Muscle layer of colon (tissue), 2 donors: ENCODE data around the gene CXCL9.
A peak's percentile ranks its signal among the peaks of the same experiment; 100 is the strongest.

Source experiments
- H3K27ac ChIP-seq: one replicate; pipeline ENCODE4 v1.7.0; 2013; ENCODE audit warnings: low read depth, mild to moderate bottlenecking, low read length, moderate library complexity
- H3K27me3 ChIP-seq, 2 donors: one replicate each; pipeline ENCODE4 v1.7.0; 2013; ENCODE audit warnings: low read length in 2 of 2, mild to moderate bottlenecking in 2 of 2; ENCODE audit not compliant: insufficient read depth in 2 of 2, control insufficient read depth in 1 of 2
- H3K36me3 ChIP-seq: one replicate; pipeline ENCODE4 v1.7.0; 2013; ENCODE audit warnings: mild to moderate bottlenecking, low read length; ENCODE audit not compliant: insufficient read depth
- H3K4me1 ChIP-seq: one replicate; pipeline ENCODE4 v1.7.0; 2013; ENCODE audit warnings: mild to moderate bottlenecking, low read length; ENCODE audit not compliant: insufficient read depth
- H3K4me3 ChIP-seq, 2 donors: one replicate each; pipeline ENCODE4 v1.7.0; 2013; ENCODE audit warnings: low read length in 2 of 2, low read depth in 1 of 2, mild to moderate bottlenecking in 1 of 2, moderate library complexity in 1 of 2
- H3K9ac ChIP-seq: one replicate; pipeline ENCODE4 v1.7.0; 2013; ENCODE audit warnings: low read length
- H3K9me3 ChIP-seq: one replicate; pipeline ENCODE4 v1.7.0; 2013; ENCODE audit warnings: mild to moderate bottlenecking, low read length
- donor health status: abdominal sarcoma.
- donor health status: Adenocarcinoma of cecum.

The CXCL9 gene

GRCh38 chr4:76035141-76035540 is 27.8 kb upstream of the CXCL9 start:
- Histone ChIP-seq H3K4me3 (no peak overlapping the region), H3K27me3 (no peaks in the 10 kb centered on the region), H3K4me1 (no peaks in the 10 kb centered on the region), H3K9ac (no peak overlapping the region), H3K36me3 (no peaks in the 10 kb centered on the region), H3K27ac (no peak overlapping the region), H3K9me3 (no peaks in the 10 kb centered on the region)

GRCh38 chr4:76029300-76029699 is 22.0 kb upstream of the CXCL9 start:
- no peaks in the 10 kb centered on the region for H3K36me3 ChIP-seq

GRCh38 chr4:76028350-76028765 is 21.0 kb upstream of the CXCL9 start:
- H3K27ac ChIP-seq: no peak overlapping the region
- H3K4me3 ChIP-seq: peak overlapping the region in 1 of 2 donors; percentile 18
- H3K4me1 ChIP-seq: peaks cover 2% of the 10 kb centered on the region
- no peak overlapping the region for H3K9ac ChIP-seq
- H3K36me3 ChIP-seq: no peaks in the 10 kb centered on the region
- H3K27me3 ChIP-seq: no peaks in the 10 kb centered on the region
- no peaks in the 10 kb centered on the region for H3K9me3 ChIP-seq

More at GRCh38 chr4:76029300-76029699, 22.0 kb upstream of the CXCL9 start:
- no peak overlapping the region for H3K27ac ChIP-seq
- no peaks in the 10 kb centered on the region for H3K4me1 ChIP-seq
- no peaks in the 10 kb centered on the region for H3K9me3 ChIP-seq
- H3K4me3 ChIP-seq: no peak overlapping the region
- H3K27me3 ChIP-seq: no peaks in the 10 kb centered on the region
- no peak overlapping the region for H3K9ac ChIP-seq

GRCh38 chr4:76024065-76024464 is 16.8 kb upstream of the CXCL9 start:
- Histone ChIP-seq H3K36me3 (no peaks in the 10 kb centered on the region), H3K27ac (no peak overlapping the region), H3K27me3 (no peaks in the 10 kb centered on the region), H3K9ac (no peak overlapping the region), H3K9me3 (no peaks in the 10 kb centered on the region), H3K4me1 (peaks cover 3% of the 10 kb centered on the region), H3K4me3 (no peak overlapping the region)

GRCh38 chr4:76023389-76023788 is 16.1 kb upstream of the CXCL9 start, which contains the start of gene CXCL10:
Gene CXCL10, minus strand, starts transcription at chr4:76023497. Its CDS starts 66 bp downstream, at chr4:76023431.
- H3K9me3 ChIP-seq: no peaks in the 10 kb centered on the region
- no peak within 1 kb of the TSS for H3K27ac ChIP-seq
- H3K4me1 ChIP-seq: peaks cover 3% of the 10 kb centered on the region
- H3K4me3 ChIP-seq: no peak within 1 kb of the TSS
- H3K36me3 ChIP-seq: no peaks in the 10 kb centered on the region
- H3K9ac ChIP-seq: no peak within 1 kb of the TSS
- no peaks in the 10 kb centered on the region for H3K27me3 ChIP-seq

- Histone ChIP-seq H3K9me3 (no peaks in the 10 kb centered on the region), H3K36me3 (no peaks in the 10 kb centered on the region), H3K27ac (no peak overlapping the region), H3K27me3 (no peaks in the 10 kb centered on the region), H3K4me3 (no peak overlapping the region), H3K9ac (no peak overlapping the region), H3K4me1 (peaks cover 3% of the 10 kb centered on the region)
These were observed 15.4 kb upstream of the CXCL9 start for GRCh38 chr4:76022677-76023076.

- H3K27ac ChIP-seq: no peak overlapping the region
- H3K9ac ChIP-seq: no peak overlapping the region
- H3K27me3 ChIP-seq: no peaks in the 10 kb centered on the region
- no peak overlapping the region for H3K4me3 ChIP-seq
- H3K36me3 ChIP-seq: no peaks in the 10 kb centered on the region
- peaks cover 3% of the 10 kb centered on the region for H3K4me1 ChIP-seq
- H3K9me3 ChIP-seq: no peaks in the 10 kb centered on the region
These were observed 14.7 kb upstream of the CXCL9 start for GRCh38 chr4:76022031-76022430.

GRCh38 chr4:76017056-76017686 is 9.9 kb upstream of the CXCL9 start:
- H3K27ac ChIP-seq: no peak overlapping the region
- no peak overlapping the region for H3K4me3 ChIP-seq
- no peaks in the 10 kb centered on the region for H3K27me3 ChIP-seq
- H3K36me3 ChIP-seq: no peaks in the 10 kb centered on the region
- H3K4me1 ChIP-seq: peaks cover 7% of the 10 kb centered on the region
- H3K9me3 ChIP-seq: no peaks in the 10 kb centered on the region
- no peak overlapping the region for H3K9ac ChIP-seq

- no peak overlapping the region for H3K9ac ChIP-seq
- no peak overlapping the region for H3K27ac ChIP-seq
- H3K36me3 ChIP-seq: no peaks in the 10 kb centered on the region
- no peak overlapping the region for H3K4me3 ChIP-seq
- H3K4me1 ChIP-seq: peaks cover 10% of the 10 kb centered on the region
- H3K27me3 ChIP-seq: no peaks in the 10 kb centered on the region
- H3K9me3 ChIP-seq: no peaks in the 10 kb centered on the region
These were observed 9.1 kb upstream of the CXCL9 start for GRCh38 chr4:76016393-76016792.

GRCh38 chr4:76013540-76013939 is 6.2 kb upstream of the CXCL9 start:
- H3K9ac ChIP-seq: no peak overlapping the region
- H3K36me3 ChIP-seq: no peaks in the 10 kb centered on the region
- H3K27me3 ChIP-seq: no peaks in the 10 kb centered on the region
- no peak overlapping the region for H3K4me3 ChIP-seq
- H3K4me1 ChIP-seq: peaks cover 10% of the 10 kb centered on the region
- H3K9me3 ChIP-seq: no peaks in the 10 kb centered on the region
- no peak overlapping the region for H3K27ac ChIP-seq

- Histone ChIP-seq H3K36me3 (no peaks in the 10 kb centered on the region), H3K9ac (no peak overlapping the region), H3K4me3 (peak overlapping the region in 1 of 2 donors; percentile 38), H3K9me3 (no peaks in the 10 kb centered on the region), H3K27ac (peak overlapping the region; percentile 40), H3K27me3 (no peaks in the 10 kb centered on the region), H3K4me1 (peaks cover 10% of the 10 kb centered on the region)
These were observed 5.1 kb upstream of the CXCL9 start for GRCh38 chr4:76012388-76012801.

GRCh38 chr4:76011700-76012387 is 4.5 kb upstream of the CXCL9 start:
- H3K4me1 ChIP-seq: peaks cover 10% of the 10 kb centered on the region
- no peaks in the 10 kb centered on the region for H3K9me3 ChIP-seq
- no peaks in the 10 kb centered on the region for H3K36me3 ChIP-seq
- H3K9ac ChIP-seq: peak overlapping the region; percentile 21
- peak overlapping the region; percentile 40 for H3K27ac ChIP-seq
- peak overlapping the region in 1 of 2 donors; percentile 38 for H3K4me3 ChIP-seq
- H3K27me3 ChIP-seq: no peaks in the 10 kb centered on the region
